H1 (cell line): Measurements from ENCODE around the gene BBS9. TPM values are rescaled to one million over a fixed set of nuclear protein-coding genes. Genes with fewer than 3 reads are reported as not detected.

Experiments used
- CBX5 ChIP-seq: fragments of 300-800, 300-1000 bp; sonication (generic); IDR thresholded peaks from 2 replicates; pipeline ENCODE4 v1.7.1; 2016; ENCODE audit warnings: antibody characterized with exemption, low read length, low read depth
- CBX8 ChIP-seq: fragments of 300-800, 300-1000 bp; sonication (generic); IDR thresholded peaks from 2 replicates; pipeline ENCODE4 v1.7.1; 2016; ENCODE audit warnings: low read depth, low read length, borderline replicate concordance
- CEBPB ChIP-seq: IDR thresholded peaks from 2 replicates; pipeline ENCODE4 v1.6.1; 2012; ENCODE audit warnings: low read depth, low read length
- CTBP2 ChIP-seq: IDR thresholded peaks from 2 replicates; pipeline ENCODE4 v1.7.0; 2011; ENCODE audit warnings: borderline replicate concordance, mild to moderate bottlenecking, moderate library complexity, mixed read lengths, low read length; ENCODE audit not compliant: insufficient read depth, insufficient read length
- RAD21 ChIP-seq, 2 experiments: IDR thresholded peaks in 1 of 2; conservative IDR thresholded peaks in 1 of 2; 2 replicates each; pipeline ENCODE4 v1.6.1; 2011; ENCODE audit warnings: low read depth in 2 of 2, low read length in 2 of 2, improper control_type of control experiment in 1 of 2, inconsistent platforms in 1 of 2, mild to moderate bottlenecking in 1 of 2, moderate library complexity in 1 of 2
- SIX5 ChIP-seq: IDR thresholded peaks from 2 replicates; pipeline ENCODE4 v1.6.1; 2011; ENCODE audit warnings: mild to moderate bottlenecking, low read depth, low read length
- polyA plus RNA-seq, 7 experiments: library from polyadenylated mRNA; depleted of rRNA in 3 of 7; stranded (reverse) in 5 of 7; unstranded in 2 of 7; fragments of >200 nt in 5 of 7; fragments of 200-250 nt in 2 of 7; gene quantifications; 1 replicate in 5 of 7; 2 replicates in 1 of 7; 4 replicates in 1 of 7; pipeline versions ENCODE4 v1.2.1 to v1.2.3, GENCODE V29; 2011 to 2013; ENCODE audit warnings: missing spikeins in 2 of 7, mixed read lengths in 2 of 7
- total RNA-seq: library from RNA; stranded (reverse); fragmentation: NEBNext Ultra II Directional; extraction: Animal tissue kit (Norgen Biotek cat#: 25700); gene quantifications from 2 replicates; pipeline ENCODE4 v1.2.1, GENCODE V29; 2021
- TF ChIP-seq, protein P1 (sequence below): IDR thresholded peaks from 2 replicates; pipeline ENCODE4 v1.6.1; 2011; ENCODE audit warnings: low read depth, mild to moderate bottlenecking, low read length; ENCODE audit not compliant: insufficient read depth
- TF ChIP-seq, protein P2 (sequence below): fragments of 300-600 bp; sonication (generic); IDR thresholded peaks from 2 replicates; pipeline ENCODE4 v1.7.1; 2012; ENCODE audit warnings: low read length, moderate library complexity, mild to moderate bottlenecking, inconsistent platforms; ENCODE audit not compliant: insufficient replicate concordance

Gene BBS9
- total and polyA plus RNA-seq, 2 of the 8 experiments (the other 6 are each of a cell fraction or from before 2014, with no cell fraction given): 22.3 to 37.0 TPM

DNA sequence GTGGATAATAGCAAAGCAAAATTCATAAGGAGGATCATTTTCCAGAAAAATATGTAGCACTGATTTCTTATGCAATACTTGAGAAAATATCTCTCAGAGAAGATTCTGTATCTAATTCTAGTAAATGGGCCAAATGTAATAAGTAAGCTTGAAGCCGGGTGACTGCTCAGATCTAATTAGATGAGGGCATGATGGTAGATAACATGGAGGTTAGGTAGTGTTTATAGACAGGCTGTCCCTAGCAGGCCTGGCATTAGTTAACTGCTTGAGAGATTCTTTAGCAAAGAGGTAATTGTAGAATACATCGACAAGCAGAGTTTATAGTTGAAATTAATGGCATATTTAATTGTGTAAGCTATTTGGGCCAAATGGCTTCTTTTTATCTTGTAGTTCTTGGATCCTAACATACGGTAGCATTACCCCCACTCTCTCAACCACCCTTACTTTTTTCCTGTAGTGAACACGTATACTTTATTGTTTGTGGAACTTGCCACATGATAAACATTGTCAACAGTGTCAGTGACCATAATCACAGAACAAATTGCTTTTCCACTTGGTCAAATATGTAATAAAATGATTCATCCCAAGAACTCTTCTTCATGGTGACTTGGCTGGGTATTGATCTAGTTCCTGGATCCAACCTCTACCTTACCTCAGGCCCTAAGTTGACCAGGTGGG lies 343.1 kb downstream of the BBS9 start (continued):
- TF ChIP-seq, protein P1, sequence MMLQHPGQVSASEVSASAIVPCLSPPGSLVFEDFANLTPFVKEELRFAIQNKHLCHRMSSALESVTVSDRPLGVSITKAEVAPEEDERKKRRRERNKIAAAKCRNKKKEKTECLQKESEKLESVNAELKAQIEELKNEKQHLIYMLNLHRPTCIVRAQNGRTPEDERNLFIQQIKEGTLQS: no peak
- TF ChIP-seq CBX8 (no peak), CTBP2 (no peak), RAD21 (IDR thresholded peaks at IDR 0.05 in 1 of 2, conservative IDR thresholded peaks at IDR 0.05 in 1 of 2; ENCODE audit: low read depth in 2 of 2, low read length in 2 of 2) (no peak), CEBPB (no peak), SIX5 (no peak), CBX5 (no peak)
- TF ChIP-seq, protein P2, sequence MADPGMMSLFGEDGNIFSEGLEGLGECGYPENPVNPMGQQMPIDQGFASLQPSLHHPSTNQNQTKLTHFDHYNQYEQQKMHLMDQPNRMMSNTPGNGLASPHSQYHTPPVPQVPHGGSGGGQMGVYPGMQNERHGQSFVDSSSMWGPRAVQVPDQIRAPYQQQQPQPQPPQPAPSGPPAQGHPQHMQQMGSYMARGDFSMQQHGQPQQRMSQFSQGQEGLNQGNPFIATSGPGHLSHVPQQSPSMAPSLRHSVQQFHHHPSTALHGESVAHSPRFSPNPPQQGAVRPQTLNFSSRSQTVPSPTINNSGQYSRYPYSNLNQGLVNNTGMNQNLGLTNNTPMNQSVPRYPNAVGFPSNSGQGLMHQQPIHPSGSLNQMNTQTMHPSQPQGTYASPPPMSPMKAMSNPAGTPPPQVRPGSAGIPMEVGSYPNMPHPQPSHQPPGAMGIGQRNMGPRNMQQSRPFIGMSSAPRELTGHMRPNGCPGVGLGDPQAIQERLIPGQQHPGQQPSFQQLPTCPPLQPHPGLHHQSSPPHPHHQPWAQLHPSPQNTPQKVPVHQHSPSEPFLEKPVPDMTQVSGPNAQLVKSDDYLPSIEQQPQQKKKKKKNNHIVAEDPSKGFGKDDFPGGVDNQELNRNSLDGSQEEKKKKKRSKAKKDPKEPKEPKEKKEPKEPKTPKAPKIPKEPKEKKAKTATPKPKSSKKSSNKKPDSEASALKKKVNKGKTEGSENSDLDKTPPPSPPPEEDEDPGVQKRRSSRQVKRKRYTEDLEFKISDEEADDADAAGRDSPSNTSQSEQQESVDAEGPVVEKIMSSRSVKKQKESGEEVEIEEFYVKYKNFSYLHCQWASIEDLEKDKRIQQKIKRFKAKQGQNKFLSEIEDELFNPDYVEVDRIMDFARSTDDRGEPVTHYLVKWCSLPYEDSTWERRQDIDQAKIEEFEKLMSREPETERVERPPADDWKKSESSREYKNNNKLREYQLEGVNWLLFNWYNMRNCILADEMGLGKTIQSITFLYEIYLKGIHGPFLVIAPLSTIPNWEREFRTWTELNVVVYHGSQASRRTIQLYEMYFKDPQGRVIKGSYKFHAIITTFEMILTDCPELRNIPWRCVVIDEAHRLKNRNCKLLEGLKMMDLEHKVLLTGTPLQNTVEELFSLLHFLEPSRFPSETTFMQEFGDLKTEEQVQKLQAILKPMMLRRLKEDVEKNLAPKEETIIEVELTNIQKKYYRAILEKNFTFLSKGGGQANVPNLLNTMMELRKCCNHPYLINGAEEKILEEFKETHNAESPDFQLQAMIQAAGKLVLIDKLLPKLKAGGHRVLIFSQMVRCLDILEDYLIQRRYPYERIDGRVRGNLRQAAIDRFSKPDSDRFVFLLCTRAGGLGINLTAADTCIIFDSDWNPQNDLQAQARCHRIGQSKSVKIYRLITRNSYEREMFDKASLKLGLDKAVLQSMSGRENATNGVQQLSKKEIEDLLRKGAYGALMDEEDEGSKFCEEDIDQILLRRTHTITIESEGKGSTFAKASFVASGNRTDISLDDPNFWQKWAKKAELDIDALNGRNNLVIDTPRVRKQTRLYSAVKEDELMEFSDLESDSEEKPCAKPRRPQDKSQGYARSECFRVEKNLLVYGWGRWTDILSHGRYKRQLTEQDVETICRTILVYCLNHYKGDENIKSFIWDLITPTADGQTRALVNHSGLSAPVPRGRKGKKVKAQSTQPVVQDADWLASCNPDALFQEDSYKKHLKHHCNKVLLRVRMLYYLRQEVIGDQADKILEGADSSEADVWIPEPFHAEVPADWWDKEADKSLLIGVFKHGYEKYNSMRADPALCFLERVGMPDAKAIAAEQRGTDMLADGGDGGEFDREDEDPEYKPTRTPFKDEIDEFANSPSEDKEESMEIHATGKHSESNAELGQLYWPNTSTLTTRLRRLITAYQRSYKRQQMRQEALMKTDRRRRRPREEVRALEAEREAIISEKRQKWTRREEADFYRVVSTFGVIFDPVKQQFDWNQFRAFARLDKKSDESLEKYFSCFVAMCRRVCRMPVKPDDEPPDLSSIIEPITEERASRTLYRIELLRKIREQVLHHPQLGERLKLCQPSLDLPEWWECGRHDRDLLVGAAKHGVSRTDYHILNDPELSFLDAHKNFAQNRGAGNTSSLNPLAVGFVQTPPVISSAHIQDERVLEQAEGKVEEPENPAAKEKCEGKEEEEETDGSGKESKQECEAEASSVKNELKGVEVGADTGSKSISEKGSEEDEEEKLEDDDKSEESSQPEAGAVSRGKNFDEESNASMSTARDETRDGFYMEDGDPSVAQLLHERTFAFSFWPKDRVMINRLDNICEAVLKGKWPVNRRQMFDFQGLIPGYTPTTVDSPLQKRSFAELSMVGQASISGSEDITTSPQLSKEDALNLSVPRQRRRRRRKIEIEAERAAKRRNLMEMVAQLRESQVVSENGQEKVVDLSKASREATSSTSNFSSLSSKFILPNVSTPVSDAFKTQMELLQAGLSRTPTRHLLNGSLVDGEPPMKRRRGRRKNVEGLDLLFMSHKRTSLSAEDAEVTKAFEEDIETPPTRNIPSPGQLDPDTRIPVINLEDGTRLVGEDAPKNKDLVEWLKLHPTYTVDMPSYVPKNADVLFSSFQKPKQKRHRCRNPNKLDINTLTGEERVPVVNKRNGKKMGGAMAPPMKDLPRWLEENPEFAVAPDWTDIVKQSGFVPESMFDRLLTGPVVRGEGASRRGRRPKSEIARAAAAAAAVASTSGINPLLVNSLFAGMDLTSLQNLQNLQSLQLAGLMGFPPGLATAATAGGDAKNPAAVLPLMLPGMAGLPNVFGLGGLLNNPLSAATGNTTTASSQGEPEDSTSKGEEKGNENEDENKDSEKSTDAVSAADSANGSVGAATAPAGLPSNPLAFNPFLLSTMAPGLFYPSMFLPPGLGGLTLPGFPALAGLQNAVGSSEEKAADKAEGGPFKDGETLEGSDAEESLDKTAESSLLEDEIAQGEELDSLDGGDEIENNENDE: no peak
